ENCODE data around the gene MINK1. TPM values are rescaled to one million over a fixed set of nuclear protein-coding genes. Genes with fewer than 3 reads are reported as not detected.
"Not testable (repeated sequence)": the region's sequence is repeated elsewhere in the genome, so short reads cannot be mapped to it uniquely, and the experiment has no call there.

The MINK1 gene
- total RNA-seq, 1 donor from 2014 or later = 58.4 TPM

- peak overlapping the region; percentile 45 for H3K4me3 ChIP-seq (ENCODE audit: low read depth, low read length)
- no peak for FAIRE-seq
Measured at GRCh38 chr17:4861052-4861451, 27.9 kb downstream of the MINK1 start.

GRCh38 chr17:4862720-4863119 is 29.6 kb downstream of the MINK1 start:
- no peak for FAIRE-seq
- H3K27me3 ChIP-seq (ENCODE audit: control insufficient read depth, insufficient read depth, low read length) = no peaks in the 10 kb centered on the region
- no peak for TF ChIP-seq CTCF (IDR thresholded peaks at IDR 0.05; ENCODE audit: insufficient read depth, low read length, severe bottlenecking)
- H3K4me3 ChIP-seq (ENCODE audit: low read depth, low read length) = no peak overlapping the region
- H3K36me3 ChIP-seq (ENCODE audit: control insufficient read depth, insufficient read depth, low read length) = peaks cover 14% of the 10 kb centered on the region
- no peak for DNase-seq (ENCODE audit: low read depth)

More at GRCh38 chr17:4861052-4861451, 27.9 kb downstream of the MINK1 start:
- DNase-seq (ENCODE audit: low read depth) = no peak
- H3K27me3 ChIP-seq (ENCODE audit: control insufficient read depth, insufficient read depth, low read length) = no peaks in the 10 kb centered on the region
- H3K36me3 ChIP-seq (ENCODE audit: control insufficient read depth, insufficient read depth, low read length) = peaks cover 18% of the 10 kb centered on the region
- TF ChIP-seq CTCF (IDR thresholded peaks at IDR 0.05; ENCODE audit: insufficient read depth, low read length, severe bottlenecking) = no peak

DNA sequence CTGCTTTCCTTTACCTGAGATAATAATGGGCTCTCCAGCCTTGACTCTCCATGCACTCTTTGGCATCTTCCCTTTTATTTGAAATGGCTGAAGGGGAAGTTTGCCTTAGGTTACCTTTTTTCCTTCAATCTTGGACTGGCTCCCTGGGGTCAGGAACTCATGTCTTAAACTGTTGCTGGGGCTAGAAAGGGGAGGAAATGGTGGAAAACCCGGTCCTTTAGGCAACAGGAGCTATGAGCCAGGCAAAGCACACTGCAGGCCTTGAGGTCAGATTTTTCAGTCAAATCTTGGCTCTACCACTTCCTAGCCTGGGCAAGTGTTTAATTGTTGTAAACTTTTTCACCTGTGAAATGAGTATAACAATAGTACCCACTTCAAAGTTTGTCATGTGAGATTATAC is 30.2 kb downstream of the MINK1 start:
- no peak for FAIRE-seq

DNA sequence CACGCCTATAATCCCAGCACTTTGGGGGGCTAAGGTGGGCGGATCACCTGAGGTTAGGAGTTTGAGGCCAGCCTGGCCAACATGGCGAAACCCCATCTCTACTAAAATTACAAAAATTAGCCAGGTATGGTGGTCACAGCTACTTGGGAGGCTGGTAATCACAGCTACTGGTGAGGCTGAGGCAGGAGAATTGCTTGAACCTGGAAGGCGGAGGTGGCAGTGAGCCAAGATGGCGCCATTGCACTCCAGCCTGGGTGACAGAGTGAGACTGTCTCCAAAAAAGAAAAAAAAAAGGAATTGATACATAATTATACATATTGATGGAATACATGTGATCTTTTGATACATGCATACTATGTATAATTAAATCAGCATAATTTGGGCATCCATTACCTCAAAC is 34.4 kb downstream of the MINK1 start:
- not testable (repeated sequence) for H3K27me3 ChIP-seq (ENCODE audit: control insufficient read depth, insufficient read depth, low read length); FAIRE-seq; DNase-seq (ENCODE audit: low read depth); H3K4me3 ChIP-seq (ENCODE audit: low read depth, low read length); H3K36me3 ChIP-seq (ENCODE audit: control insufficient read depth, insufficient read depth, low read length)

More for the DNA sequence above, 30.2 kb downstream of the MINK1 start:
- no peak for DNase-seq (ENCODE audit: low read depth)
- Histone ChIP-seq H3K27me3 (ENCODE audit: control insufficient read depth, insufficient read depth, low read length) (no peaks in the 10 kb centered on the region), H3K36me3 (ENCODE audit: control insufficient read depth, insufficient read depth, low read length) (peaks cover 14% of the 10 kb centered on the region), H3K4me3 (ENCODE audit: low read depth, low read length) (no peak overlapping the region)
- TF ChIP-seq CTCF (IDR thresholded peaks at IDR 0.05; ENCODE audit: insufficient read depth, low read length, severe bottlenecking) = no peak

GRCh38 chr17:4869058-4869998 is 36.2 kb downstream of the MINK1 start:
- not testable (repeated sequence) for H3K27me3 ChIP-seq (ENCODE audit: control insufficient read depth, insufficient read depth, low read length); H3K4me3 ChIP-seq (ENCODE audit: low read depth, low read length); DNase-seq (ENCODE audit: low read depth); FAIRE-seq
- peaks cover 13% of the 10 kb centered on the region for H3K36me3 ChIP-seq (ENCODE audit: control insufficient read depth, insufficient read depth, low read length)

DNA sequence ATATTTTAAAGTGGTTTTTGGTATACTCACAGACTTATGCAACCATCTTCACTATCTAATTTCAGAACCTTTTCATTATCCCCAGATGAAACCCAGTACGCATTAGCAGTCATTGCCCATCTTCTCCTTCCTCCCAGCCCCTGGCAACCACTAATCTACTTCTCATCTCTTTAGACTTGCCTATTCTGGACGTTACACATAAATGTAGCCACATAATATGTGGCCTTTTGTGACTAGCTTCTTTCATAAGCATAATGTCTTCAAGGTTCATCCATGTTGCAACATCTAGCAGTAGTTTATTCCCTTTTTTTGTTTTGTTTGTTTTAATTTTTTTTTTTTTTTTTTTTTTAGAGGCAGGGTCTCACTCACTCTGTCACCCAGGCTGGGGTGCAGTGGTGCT is 37.7 kb downstream of the MINK1 start:
- FAIRE-seq = no peak
- DNase-seq (ENCODE audit: low read depth) = no peak
- no peaks in the 10 kb centered on the region for H3K27me3 ChIP-seq (ENCODE audit: control insufficient read depth, insufficient read depth, low read length)
- no peak for TF ChIP-seq CTCF (IDR thresholded peaks at IDR 0.05; ENCODE audit: insufficient read depth, low read length, severe bottlenecking)
- no peak overlapping the region for H3K4me3 ChIP-seq (ENCODE audit: low read depth, low read length)
- H3K36me3 ChIP-seq (ENCODE audit: control insufficient read depth, insufficient read depth, low read length) = peaks cover 12% of the 10 kb centered on the region
